Left cardiac atrium (tissue), 4 donors: ENCODE data around the gene FAIM2. TPM values are rescaled to one million over a fixed set of nuclear protein-coding genes. Genes with fewer than 3 reads are reported as not detected.
A peak's percentile ranks its signal among the peaks of the same experiment; 100 is the strongest.
"Not testable (repeated sequence)": the region's sequence is repeated elsewhere in the genome, so short reads cannot be mapped to it uniquely, and the experiment has no call there.

Experiments
- ATAC-seq, 2 donors: fragments of 200-7000 bp; cut with Tn5 transposase; one replicate each; pipeline ENCODE4 v1.9.1; 2020; ENCODE audit warnings: mild to moderate bottlenecking in 2 of 2, moderate library complexity in 2 of 2
- DNase-seq: peaks from one replicate; pipeline ENCODE4 v3.0.0-alpha.2; 2020
- intact Hi-C, 2 donors: fragments of 100-400 bp; cut with DNase I; formaldehyde crosslinking; loops; one replicate each; pipeline versions ENCODE4 v1.14.1 to v1.15.1; 2022 to 2023
- total RNA-seq, 2 donors: library from RNA; stranded (reverse); fragmentation: NEBNext Ultra II Directional; extraction: Animal tissue kit (Norgen Biotek cat#: 25700); gene quantifications; one replicate each; pipeline ENCODE4 v1.2.1, GENCODE V29; 2021
- donor health status: DM: no; HTN: yes; CAD: no.
- donor health status: DM: no; HTN: yes; CAD: no; lungs with severe emphysema.
- donor health status: DM: yes; HTN: yes; CAD: no.
- donor health status: Dilated cardiomyopathy.

The FAIM2 gene
- total RNA-seq, 2 donors from 2014 or later = 6.4 to 25.9 TPM

- DNase-seq (no peak), ATAC-seq (no peak)
- intact Hi-C loops = loop anchor here in 1 of 2 donors (10.0 kb wide), 1 partner anchor 82 kb away; the partner anchor contains the start of gene AQP2
Measured at GRCh38 chr12:49872381-49872780, 31.3 kb downstream of the FAIM2 start.

GRCh38 chr12:49871811-49872251 is 31.9 kb downstream of the FAIM2 start:
- not testable (repeated sequence) for ATAC-seq, DNase-seq
- intact Hi-C loops = loop anchor here in 1 of 2 donors (10.0 kb wide), 1 partner anchor 83 kb away; the partner anchor contains the start of gene AQP2

- ATAC-seq = no peak
- intact Hi-C loops = loop anchor here in 1 of 2 donors (10.0 kb wide), 1 partner anchor 84 kb away; the partner anchor contains the start of gene AQP2
- no peak for DNase-seq
Measured at GRCh38 chr12:49871263-49871561, 32.5 kb downstream of the FAIM2 start.

GRCh38 chr12:49870501-49871262 is 33.0 kb downstream of the FAIM2 start:
- DNase-seq (no peak), ATAC-seq (no peak)
- intact Hi-C loops = loop anchor here in 1 of 2 donors (10.0 kb wide), 1 partner anchor 84 kb away; the partner anchor contains the start of gene AQP2

- intact Hi-C loops = loop anchor here (5.0 to 10.0 kb wide), 3 partner anchors 77 to 197 kb away; partner anchors contain the start of gene AQP2 (in 1 of the 2)
- DNase-seq (no peak), ATAC-seq (no peak)
Measured at GRCh38 chr12:49869816-49870500, 33.7 kb downstream of the FAIM2 start.

- DNase-seq (peak; percentile 93), ATAC-seq (peak; percentile 92 to 94)
- intact Hi-C loops = loop anchor here in 1 of 2 donors (5.0 kb wide), 2 partner anchors 78 to 198 kb away; no protein-coding TSS in a partner anchor
Measured at GRCh38 chr12:49868952-49869815, 34.5 kb downstream of the FAIM2 start.

GRCh38 chr12:49868449-49868848 is 35.3 kb downstream of the FAIM2 start:
- intact Hi-C loops = loop anchor here in 1 of 2 donors (5.0 kb wide), 2 partner anchors 79 to 199 kb away; no protein-coding TSS in a partner anchor
- DNase-seq (no peak), ATAC-seq (no peak)

GRCh38 chr12:49867570-49868341 is 35.9 kb downstream of the FAIM2 start:
- intact Hi-C loops = loop anchor here in 1 of 2 donors (2.0 to 5.0 kb wide), 3 partner anchors 80 to 200 kb away; no protein-coding TSS in a partner anchor
- no peak for DNase-seq
- no peak for ATAC-seq

GRCh38 chr12:49866859-49867569 is 36.7 kb downstream of the FAIM2 start:
- intact Hi-C loops = loop anchor here in 1 of 2 donors (2.0 to 5.0 kb wide), 3 partner anchors 80 to 200 kb away; no protein-coding TSS in a partner anchor
- ATAC-seq (peak in 1 of 2 donors; percentile 12), DNase-seq (peak; percentile 78)

GRCh38 chr12:49865782-49866135 is 37.9 kb downstream of the FAIM2 start:
- ATAC-seq (no peak), DNase-seq (no peak)
- intact Hi-C loops = loop anchor here in 1 of 2 donors (2.0 to 5.0 kb wide), 3 partner anchors 82 to 202 kb away; no protein-coding TSS in a partner anchor

- intact Hi-C loops = loop anchor here in 1 of 2 donors (5.0 kb wide), 2 partner anchors 82 to 202 kb away; no protein-coding TSS in a partner anchor
- ATAC-seq = no peak
- DNase-seq = no peak
Measured at GRCh38 chr12:49865109-49865781, 38.5 kb downstream of the FAIM2 start.

- no peak for ATAC-seq
- DNase-seq = no peak
- intact Hi-C loops = loop anchor here in 1 of 2 donors (5.0 kb wide), 2 partner anchors 83 to 203 kb away; no protein-coding TSS in a partner anchor
Measured at GRCh38 chr12:49864798-49865090, 39.0 kb downstream of the FAIM2 start.

- ATAC-seq = no peak
- no peak for DNase-seq
- intact Hi-C loops = no loop called here
Measured at GRCh38 chr12:49863946-49864797, 39.5 kb downstream of the FAIM2 start.

- DNase-seq, intact Hi-C loops, ATAC-seq: not testable (repeated sequence)
Measured at GRCh38 chr12:49860921-49861320, 42.8 kb downstream of the FAIM2 start.

- ATAC-seq, intact Hi-C loops, DNase-seq: not testable (repeated sequence)
Measured at GRCh38 chr12:49855890-49856289, 47.8 kb downstream of the FAIM2 start.

- DNase-seq (no peak), ATAC-seq (no peak)
- intact Hi-C loops = no loop called here
Measured at GRCh38 chr12:49854976-49855375, 48.7 kb downstream of the FAIM2 start.
